DND-41 (cell line): ENCODE measurements around the gene TMEM181.
"Not testable (repeated sequence)": the region's sequence is repeated elsewhere in the genome, so short reads cannot be mapped to it uniquely, and the experiment has no call there.

Experiments
- EZH2 ChIP-seq: IDR thresholded peaks from 3 replicates; pipeline ENCODE4 v1.6.1; 2012; ENCODE audit warnings: borderline replicate concordance, low read depth, mild to moderate bottlenecking, moderate library complexity, low read length, inconsistent platforms; ENCODE audit not compliant: severe bottlenecking
- TF ChIP-seq, protein P1 (sequence below): IDR thresholded peaks from 2 replicates; pipeline ENCODE4 v1.5.1; 2012; ENCODE audit warnings: borderline replicate concordance, low read length, moderate library complexity, mild to moderate bottlenecking; ENCODE audit not compliant: poor library complexity, severe bottlenecking; ENCODE audit errors: extremely low read depth

DNA sequence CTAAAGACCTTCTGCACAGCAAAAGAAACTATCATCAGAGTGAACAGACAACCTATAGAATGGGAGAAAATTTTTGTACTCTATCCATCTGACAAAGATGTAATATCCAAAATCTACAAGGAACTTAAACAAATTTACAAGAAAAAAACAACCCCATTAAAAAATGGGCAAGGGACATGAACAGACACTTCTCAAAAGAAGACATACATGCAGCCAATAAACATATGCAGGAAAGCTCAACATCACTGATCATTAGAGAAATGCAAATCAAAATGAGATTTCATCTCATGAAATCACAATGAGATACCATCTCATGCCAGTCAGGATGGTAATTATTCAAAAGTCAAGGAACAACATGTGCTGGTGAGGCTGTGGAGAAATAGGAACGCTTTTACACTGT is 32.0 kb upstream of the TMEM181 start:
- TF ChIP-seq, protein P1, sequence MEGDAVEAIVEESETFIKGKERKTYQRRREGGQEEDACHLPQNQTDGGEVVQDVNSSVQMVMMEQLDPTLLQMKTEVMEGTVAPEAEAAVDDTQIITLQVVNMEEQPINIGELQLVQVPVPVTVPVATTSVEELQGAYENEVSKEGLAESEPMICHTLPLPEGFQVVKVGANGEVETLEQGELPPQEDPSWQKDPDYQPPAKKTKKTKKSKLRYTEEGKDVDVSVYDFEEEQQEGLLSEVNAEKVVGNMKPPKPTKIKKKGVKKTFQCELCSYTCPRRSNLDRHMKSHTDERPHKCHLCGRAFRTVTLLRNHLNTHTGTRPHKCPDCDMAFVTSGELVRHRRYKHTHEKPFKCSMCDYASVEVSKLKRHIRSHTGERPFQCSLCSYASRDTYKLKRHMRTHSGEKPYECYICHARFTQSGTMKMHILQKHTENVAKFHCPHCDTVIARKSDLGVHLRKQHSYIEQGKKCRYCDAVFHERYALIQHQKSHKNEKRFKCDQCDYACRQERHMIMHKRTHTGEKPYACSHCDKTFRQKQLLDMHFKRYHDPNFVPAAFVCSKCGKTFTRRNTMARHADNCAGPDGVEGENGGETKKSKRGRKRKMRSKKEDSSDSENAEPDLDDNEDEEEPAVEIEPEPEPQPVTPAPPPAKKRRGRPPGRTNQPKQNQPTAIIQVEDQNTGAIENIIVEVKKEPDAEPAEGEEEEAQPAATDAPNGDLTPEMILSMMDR = not testable (repeated sequence)
- TF ChIP-seq EZH2 = not testable (repeated sequence)
